AG20443 (cell line): ENCODE results near the gene ABHD2.

Experiments used
- DNase-seq: peaks from one replicate; pipeline ENCODE4 v3.0.0; 2012; ENCODE audit warnings: low spot score, mixed read lengths

The ABHD2 gene

DNA sequence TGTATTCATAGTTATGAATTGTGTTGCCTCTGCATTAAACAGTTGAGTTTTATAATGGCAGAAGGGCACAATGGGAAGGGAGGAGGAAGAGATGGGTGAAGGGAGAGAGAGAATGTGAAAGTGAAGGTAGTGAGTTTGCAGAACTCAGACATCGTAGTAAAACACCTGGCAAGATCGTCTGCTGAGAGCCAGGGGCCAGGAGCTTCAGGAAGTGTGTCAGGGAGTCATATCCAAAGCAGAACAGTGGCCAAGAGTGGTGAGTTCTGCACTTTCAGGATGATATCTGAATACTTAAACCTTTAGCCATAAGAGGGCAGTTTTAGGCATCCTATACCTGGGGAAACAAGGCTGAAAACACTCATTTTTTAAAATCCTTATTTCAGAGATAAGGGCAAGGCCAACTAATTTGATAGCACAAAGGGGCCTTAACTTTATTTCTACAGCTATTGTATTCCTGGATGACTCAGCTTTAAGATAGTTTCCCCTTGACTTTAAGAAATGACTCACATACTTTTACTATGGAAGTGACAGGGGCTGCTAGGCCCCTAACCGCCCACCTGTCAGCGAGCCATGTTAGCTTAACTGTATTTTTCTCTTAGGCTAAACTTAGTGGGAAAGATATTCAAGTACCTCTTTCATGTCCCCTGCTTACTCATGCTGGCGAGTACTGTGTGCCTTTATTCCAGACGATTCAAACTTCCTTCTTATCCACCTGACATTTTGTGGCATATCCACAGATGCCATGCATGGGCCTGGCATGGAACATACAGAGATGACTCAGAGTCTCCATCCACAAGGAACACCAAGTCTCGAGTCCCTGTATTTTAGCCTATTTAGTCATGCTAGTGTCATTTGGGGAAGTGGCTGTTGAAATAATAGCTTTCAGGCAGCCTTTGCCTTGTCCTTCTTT is 79.3 kb downstream of the ABHD2 start:
- DNase-seq: peak; percentile 27

DNA sequence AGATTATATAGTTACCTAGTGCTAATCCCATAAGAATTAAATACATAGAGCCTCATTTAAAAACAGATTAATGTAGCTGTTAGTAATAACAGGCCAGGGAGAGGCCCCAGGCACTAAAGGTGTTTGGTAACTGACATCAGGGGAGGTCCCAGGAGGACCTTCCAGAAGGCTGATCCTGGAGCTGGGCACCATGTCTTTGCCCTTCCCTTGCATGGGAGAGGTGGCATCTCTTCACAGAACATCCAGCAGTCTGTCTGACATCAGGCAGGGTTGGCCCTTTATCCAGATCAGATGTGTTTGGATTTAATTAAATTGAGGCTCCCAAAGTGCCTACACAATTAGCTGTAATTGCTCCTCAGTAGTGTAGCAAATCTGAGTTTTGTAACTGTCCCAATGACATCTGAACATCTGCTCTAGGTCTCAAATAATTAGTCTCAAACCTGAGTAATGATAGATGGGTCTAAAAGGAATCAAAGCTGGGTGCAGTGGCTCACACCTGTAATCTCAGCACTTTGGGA is 80.1 kb downstream of the ABHD2 start:
- no peak for DNase-seq

DNA sequence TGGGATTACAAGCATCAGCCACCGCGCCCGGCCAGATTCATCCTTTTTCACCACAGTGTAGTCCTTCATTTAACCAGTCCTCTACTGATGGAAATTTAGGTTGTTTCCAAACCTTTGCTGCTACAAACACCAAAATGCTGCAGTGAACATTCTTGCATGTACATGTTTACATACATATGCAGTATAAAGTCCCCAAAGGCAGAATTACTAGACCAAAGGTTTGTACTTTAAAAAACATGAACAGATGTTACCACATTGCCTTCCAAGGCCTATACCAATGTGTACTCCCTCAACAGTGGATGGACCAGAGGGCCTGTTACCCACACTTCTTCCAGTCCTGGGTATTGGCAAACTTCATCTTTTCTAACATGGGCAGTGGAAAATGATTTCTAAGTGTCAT is 82.1 kb downstream of the ABHD2 start:
- no peak for DNase-seq

DNA sequence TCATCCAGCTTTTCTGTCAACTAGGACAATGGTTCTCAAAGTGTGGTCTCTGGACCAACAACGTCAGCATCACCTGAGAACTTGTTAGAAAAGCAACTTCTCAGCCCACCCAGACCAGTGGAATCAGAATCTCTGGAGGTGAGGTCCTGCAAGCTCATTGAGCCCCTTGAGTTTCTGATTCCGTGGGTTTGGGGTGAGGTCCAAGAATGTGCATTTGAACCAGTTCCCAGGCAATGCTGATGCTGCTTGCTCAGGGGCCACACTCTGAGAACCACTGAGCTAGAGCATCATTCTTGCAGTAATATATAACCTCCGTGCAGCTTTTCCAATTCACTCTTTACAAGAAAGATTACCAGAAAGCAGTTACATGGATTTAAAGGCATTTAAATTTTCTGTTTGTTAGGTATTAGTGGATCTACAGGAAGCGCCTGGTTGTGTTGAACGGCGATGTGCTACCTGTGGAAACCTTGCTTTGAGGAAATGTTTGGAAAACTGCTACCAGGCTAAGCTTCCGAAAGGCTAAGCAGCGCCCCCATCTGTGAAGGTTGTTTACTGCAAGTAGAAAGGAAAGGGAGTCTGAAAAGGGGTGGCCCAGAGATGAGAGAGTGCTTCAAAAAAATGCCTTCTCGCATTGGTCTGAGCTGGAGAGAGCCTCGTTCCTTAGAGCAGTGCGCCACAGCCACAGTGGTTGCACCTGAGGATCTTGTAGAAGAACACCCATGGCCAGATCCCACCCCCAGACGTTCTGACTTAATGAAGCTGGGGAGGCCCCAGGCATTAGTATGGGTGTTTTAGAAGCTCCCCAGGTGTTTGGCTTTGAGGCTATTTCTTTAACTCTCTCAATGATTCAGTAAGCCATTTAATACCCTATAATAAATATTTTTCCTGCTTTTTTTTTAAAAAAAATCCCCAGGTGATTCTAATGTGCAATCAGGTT is 83.1 kb downstream of the ABHD2 start:
- peak; percentile 64 for DNase-seq

DNA sequence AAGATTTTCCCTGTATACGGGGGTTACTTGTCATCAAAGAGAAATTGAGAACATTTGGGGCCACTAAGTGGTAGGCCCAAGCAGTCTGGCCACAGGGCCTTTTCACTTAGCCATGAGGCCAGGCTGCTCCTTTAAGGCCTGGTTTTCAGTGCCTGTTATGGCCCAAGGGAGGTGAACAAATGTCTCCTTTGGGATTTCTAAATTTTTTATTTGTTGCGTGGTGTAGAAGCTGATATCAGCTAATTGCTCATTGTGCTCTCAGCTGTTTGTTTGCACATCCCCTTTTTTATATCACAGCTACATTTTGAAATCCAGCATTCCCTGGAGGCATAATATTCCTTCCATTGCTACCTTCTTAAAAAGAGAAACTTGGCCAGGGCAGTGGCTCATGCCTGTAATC is 84.7 kb downstream of the ABHD2 start:
- no peak for DNase-seq

DNA sequence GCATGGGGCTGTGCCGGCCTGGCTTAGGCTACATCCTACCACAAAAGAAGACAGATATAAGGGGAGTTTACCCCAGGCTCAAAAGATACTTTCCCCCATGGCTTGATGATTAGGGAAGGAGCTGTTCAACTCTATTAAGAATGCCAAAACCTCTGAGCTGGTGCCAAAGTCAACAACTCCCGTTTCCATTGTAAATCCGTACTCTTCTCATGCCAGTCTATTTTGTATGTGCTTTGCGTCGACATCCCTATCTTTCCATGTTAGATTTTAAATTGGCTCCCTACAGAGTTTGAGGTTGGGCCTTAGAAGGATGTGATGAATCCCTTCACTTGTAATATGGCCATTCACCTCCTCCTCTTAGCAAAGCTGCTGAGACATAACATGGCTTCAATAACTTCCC is 86.2 kb downstream of the ABHD2 start:
- DNase-seq: no peak

DNA sequence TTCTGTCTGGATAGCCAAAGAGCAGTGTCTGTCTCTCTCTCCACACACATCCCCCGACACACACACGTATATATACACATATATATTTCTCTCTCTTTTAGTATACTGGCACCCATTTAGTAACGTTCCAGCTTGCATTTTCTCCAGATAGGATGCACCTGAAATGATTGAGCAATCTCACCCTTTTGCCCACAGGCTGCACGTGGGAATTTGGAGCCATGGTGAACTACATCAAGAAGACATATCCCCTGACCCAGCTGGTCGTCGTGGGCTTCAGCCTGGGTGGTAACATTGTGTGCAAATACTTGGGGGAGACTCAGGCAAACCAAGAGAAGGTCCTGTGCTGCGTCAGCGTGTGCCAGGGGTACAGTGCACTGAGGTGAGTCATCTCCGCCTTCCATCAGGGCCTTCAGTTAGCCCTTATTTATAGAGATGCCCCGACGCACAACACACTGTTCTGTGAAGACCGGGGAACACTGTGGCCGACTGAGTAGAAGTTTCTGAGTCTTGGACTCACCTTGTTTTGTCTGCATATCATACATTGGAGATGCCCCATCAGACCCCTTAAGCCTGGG is 87.4 kb downstream of the ABHD2 start:
- no peak for DNase-seq

DNA sequence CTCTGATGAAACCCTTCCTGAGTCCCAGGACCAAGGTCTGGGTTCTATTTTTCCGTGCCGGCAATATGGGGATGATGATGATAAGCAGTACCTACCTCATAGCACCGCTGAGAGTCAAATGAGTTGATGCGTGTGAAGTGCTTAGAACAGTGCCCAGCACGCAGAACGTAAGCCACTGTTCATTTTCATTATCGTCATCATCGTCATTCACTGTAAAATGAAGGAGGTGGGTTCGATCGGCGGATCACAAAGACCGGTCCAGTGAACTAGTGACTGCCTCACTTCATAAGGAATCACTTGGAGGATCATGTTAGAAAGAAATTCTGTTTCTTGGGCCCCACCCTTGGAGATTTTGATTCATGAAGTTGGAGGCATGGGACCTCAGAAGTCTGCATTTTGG is 88.9 kb downstream of the ABHD2 start:
- DNase-seq: no peak

DNA sequence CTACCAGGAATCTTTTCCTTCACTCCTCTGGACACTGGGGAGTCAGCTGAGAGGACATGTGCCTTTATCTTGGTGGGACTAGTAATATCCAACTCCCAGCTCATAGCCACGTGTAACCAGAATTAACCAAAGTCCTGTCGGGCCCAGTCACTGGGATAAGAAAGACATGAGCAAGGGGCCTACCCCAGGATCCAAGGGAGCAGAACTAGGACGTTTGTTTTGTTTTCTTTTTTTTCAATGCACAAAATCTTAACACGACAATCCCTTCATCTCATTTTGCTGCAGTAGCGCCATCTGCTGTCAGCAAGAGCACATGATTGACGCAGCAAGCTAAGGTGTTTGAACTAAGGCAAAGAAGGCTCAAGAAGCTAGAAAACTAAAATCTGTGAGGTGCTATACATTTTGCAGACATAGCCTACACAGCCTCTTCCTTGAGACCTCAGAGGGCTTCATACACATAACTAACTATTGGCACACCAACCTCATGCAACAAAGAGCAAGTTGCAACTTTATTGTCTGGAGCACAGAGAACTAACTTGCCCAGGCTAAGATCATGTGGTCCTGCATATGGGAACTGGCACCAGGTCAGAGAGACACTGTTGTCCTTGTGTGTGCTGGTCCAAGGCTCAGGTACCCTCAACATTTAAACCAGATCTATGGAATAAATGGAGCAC is 89.5 kb downstream of the ABHD2 start:
- peak; percentile 77 for DNase-seq

DNA sequence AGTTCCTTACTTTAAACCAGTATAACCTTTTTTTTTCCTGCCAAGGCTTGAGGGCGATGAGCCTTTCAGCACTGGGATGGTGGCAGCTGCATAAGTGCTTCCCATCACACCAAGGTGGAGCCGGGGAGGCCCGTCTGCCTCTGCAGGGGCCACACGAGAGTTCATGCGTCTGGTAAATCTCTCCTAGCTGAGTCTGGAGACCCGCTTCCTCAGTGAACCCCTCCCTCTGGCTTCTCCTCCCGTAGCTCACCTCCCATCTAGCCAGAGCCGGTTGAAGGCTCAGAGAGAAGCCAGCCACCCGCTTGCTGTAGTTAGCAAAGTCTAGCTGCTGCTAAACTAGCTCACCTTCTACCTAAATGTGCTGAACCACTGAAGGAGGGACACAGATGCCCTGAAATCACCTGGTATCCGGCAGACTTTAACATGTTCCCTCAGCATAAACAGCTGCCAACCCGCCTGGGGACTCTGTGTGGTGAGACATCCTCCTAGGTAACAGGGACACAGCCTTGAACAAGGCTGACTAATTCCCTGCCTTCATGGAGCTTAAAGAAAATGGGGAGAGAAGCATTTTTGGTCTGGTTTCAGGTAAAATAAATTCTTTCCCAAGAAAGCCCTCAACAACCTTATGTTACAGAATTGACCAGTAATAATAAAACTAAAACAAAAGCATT is 90.2 kb downstream of the ABHD2 start:
- no peak for DNase-seq

DNA sequence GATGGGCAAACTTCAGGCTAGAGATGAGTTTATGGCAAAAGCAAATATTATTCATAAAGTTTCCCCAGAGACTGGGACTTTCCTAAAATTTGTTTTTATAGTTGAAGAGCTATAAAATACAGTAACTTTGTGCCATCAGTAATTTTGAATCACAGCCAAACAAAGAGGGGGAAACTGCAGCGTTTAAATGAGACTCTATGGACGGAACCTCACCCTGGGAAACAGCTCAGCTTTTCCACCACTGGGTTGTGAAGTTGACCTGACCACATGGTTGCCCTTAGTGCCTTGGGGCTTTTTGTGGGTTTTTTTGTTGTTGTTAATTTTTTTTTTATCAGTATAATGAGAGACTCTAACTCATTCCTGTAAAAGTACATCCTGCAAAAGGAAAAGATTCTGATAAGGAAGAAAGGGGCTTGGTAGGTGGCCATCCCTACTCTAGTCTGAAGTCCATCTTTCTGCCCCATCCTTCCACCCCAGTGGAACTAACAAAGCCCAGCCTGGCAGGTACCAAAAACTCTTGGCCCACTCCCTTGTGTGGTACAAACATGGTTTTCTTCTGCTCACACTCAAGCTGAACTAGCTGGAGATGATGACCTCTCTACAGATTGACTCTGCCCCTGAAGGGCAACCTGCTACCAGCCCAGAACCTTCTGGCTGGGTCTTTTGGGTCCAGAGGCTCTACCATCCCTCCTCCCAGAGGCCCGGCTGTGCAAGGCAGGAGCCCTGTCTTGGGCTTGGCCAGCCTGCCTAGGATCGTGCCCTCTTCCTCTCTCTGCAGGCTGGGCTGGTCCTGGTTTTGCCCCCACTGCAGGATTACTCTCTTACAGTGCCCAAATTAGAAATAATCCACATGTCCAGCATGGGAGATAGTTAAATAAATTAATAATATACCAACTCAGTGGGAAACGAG is 92.0 kb downstream of the ABHD2 start:
- no peak for DNase-seq

DNA sequence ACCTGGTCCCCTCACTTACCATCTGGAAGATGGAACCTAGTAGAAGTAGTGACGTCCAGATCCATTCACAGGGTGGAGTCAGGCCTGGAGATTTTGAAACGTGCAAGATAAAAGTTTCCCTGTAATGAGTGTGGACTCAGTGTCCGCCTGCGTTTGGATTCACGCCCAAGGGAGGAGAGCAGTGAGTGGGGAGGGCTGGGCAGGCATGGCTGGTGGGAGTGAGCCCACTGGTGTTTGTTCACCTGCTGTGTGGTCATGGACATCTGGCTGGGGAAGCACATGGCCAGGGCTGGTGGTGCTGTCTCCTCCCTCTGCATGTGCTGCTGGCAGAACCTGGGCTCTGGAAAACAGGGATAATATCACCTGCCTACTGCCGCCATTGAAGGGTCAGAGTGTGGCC is 96.1 kb downstream of the ABHD2 start:
- no peak for DNase-seq

DNA sequence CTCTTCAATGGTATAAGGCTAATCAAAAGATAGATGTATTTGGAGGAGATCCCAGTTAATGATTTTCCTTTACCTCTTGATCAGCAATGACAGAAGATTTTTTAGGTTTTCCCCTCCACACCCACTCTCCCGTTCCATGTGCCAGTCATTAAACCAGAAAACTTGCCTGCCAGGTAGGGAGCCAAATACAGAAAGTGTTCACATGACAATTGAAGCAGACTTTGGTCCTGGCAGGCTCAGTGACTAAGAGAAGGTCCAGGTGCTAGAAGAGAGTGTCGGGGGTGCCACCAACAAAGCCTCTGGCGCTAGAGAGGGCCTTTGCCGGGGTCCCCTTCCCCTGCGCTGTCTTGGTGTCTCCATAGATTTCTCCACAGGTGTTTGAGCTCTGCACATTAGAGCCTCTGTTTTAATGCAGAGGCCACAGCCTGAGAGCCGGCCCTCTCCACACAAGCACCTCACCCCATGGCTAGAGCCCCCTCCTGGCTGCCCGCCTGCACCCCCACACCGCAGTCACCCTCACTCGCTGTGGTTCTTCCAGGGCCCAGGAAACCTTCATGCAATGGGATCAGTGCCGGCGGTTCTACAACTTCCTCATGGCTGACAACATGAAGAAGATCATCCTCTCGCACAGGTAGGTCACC is 96.8 kb downstream of the ABHD2 start:
- DNase-seq: no peak

DNA sequence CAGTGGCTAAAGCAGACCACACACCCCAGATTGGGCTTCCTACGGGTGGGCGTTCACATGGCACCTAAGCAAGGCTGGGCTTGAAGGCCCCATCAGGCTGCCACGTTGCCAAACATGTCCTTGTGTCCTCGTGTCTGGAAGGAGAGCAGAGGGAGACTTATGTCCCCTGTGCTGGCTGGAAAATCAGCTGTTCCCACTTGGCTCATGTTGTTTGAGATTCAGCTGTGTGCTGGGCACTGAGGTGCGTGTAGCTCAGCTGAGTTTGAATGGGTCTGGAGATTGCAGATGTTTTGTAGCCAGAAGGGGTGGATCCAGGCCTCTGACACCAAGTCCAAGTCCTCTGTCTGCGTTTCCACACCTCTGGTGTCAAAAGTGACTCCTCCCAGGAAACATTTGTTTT is 98.5 kb downstream of the ABHD2 start:
- no peak for DNase-seq

DNA sequence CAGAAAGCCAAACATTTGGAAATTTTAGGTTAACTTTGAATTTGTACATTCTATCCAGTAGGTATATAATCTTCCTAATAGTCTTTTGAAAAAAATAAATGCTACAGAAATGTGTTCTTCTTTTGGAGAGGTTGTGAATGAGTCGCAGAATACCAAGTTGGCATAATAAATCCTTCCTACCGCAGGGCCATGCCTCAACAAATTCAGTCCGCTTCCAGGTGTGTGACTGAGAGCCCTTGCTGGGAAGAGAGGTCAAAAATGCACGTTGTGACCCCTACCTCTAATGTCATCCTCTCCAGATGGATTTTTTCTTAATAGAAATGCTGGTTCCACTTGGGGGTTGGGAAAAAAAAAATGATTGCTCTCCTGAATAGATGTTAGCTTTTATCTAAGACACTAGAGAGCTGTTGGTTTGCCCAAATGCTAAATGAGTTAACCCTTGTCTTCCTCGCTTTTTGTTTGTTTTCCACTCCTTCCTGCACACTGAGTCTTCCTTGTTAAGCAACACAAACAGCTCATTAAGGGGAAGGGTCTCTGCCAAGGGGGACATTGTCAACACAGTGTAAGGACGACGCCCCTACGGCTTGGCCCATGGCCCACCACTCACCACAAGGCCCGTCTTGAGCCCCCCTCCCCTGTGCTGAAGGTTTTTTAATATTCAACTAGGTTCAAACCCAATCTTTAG is 99.2 kb downstream of the ABHD2 start:
- no peak for DNase-seq

DNA sequence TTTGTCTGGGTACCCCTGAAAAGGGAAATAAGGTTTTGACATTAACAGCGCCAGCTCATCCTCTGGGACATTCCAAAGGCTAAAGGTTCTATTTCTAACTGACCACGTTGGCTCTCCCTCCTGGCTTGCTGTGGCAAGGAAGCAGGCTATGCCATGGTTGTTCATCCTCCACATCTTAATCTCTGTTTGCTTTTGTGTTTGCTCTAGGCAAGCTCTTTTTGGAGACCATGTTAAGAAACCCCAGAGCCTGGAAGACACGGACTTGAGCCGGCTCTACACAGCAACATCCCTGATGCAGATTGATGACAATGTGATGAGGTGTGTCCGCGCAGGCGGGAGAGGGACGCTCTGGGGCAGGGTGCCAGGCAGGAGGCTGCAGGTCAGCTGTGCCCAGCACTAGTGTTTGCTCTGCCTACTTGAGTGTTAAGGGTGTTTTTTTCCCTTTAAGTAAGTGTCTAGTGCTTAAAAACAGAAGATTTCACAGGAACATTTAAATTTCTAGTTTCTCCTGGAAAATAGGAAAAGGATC is 99.8 kb downstream of the ABHD2 start:
- no peak for DNase-seq

DNA sequence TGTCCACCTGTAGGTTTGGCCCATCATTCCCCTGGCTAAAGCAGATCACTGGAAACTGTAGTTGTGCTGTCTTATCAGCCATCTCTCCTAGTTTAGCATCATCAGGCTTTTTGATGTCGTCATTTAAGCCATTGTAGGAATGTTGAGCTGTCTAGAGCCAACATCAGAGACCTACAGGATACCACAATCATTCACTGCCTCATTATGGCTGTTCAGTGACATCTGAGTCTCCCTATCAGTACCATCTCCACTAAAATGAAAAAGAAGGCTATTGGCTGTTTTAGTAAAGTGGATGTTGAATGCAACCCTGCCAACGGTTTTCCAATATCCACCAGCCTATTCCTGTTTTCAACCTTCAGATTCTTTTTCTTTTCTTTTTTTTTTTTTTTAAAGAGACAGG is 103.9 kb downstream of the ABHD2 start:
- no peak for DNase-seq

DNA sequence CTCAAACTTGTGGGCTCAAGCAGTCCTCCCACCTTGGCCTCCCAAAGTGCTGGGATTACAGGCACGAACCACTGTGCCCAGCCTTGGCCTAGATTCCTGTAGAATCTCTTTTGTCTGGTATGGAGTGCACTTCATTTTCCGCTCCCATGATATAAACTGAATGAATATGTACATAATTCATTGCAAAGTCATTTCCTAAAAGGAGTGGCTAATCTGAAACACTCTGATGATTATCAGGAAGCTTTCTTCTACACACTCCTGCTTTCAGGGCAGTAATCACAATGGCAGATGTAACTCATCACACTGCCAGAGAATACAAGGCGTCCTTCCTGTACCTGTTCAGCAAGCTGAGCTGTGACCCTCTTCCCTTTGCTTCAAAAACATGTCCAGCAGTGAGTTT is 104.5 kb downstream of the ABHD2 start:
- no peak for DNase-seq

DNA sequence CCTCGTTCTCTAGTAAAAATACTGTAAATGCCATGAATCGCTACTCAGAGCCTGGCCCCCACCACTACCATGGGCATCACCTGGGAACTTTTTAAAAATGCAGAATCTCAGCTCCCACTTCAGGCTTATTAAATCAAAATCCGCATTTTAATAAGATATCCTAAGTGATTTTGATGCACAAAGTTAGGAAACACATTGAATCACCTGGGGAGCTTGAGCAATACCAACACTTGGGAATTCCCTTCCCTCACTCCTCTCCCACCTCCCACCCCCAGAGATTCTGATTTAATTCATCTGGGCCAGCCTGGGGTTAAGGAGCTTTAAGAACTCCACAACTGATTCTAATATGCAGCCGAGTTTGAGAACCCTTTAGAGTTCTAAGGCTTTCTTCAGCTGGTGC is 106.4 kb downstream of the ABHD2 start:
- DNase-seq: no peak
